HEK293T (cell line): ENCODE measurements around the gene PFAS.

Experiments used
- CTCF ChIA-PET: fragments of 350-600 bp; formaldehyde crosslinking; extraction: SDS; loops from one replicate; lab custom pipeline; 2021; ENCODE audit warnings: antibody characterized with exemption, inconsistent platforms; lab: Yijun Ruan, JAX
- POLR2A ChIA-PET: fragments of 350-600 bp; formaldehyde crosslinking; extraction: SDS; loops from one replicate; lab custom pipeline; 2020; ENCODE audit warnings: antibody characterized with exemption, inconsistent platforms; lab: Yijun Ruan, JAX
- DNase-seq: peaks from one replicate; pipeline ENCODE4 v3.0.0; 2012; ENCODE audit warnings: mixed read lengths; ENCODE audit errors: extremely low spot score
- ARNT ChIP-seq: fragments of 450-650 bp; IDR thresholded peaks from 2 replicates; pipeline ENCODE4 v1.6.1; 2017; ENCODE audit warnings: mild to moderate bottlenecking
- BHLHE40 ChIP-seq: fragments of 450-650 bp; IDR thresholded peaks from 2 replicates; pipeline ENCODE4 v1.6.1; 2016; ENCODE audit warnings: mild to moderate bottlenecking, moderate library complexity, borderline replicate concordance
- CTBP1 ChIP-seq: fragments of 450-650 bp; IDR thresholded peaks from 2 replicates; pipeline ENCODE4 v1.6.1; 2016; ENCODE audit warnings: borderline replicate concordance
- ELF4 ChIP-seq: fragments of 450-650 bp; IDR thresholded peaks from 2 replicates; pipeline ENCODE4 v1.6.1; 2017; ENCODE audit warnings: antibody characterized with exemption
- FOXA1 ChIP-seq: fragments of 450-650 bp; IDR thresholded peaks from 2 replicates; pipeline ENCODE4 v1.6.1; 2016; ENCODE audit warnings: mild to moderate bottlenecking
- FOXK2 ChIP-seq: fragments of 450-650 bp; IDR thresholded peaks from 2 replicates; pipeline ENCODE4 v1.6.1; 2016; ENCODE audit warnings: mild to moderate bottlenecking
- FOXM1 ChIP-seq: fragments of 450-650 bp; IDR thresholded peaks from 2 replicates; pipeline ENCODE4 v1.6.1; 2017; ENCODE audit warnings: mild to moderate bottlenecking, borderline replicate concordance
- HDGF ChIP-seq: fragments of 450-650 bp; IDR thresholded peaks from 2 replicates; pipeline ENCODE4 v1.6.1; 2017; ENCODE audit warnings: antibody characterized with exemption, borderline replicate concordance
- L3MBTL2 ChIP-seq: fragments of 450-650 bp; conservative IDR thresholded peaks from 2 replicates; pipeline ENCODE4 v1.6.1; 2016; ENCODE audit warnings: mild to moderate bottlenecking
- LEF1 ChIP-seq: fragments of 450-650 bp; IDR thresholded peaks from 2 replicates; pipeline ENCODE4 v1.6.1; 2017; ENCODE audit warnings: mild to moderate bottlenecking, borderline replicate concordance
- NFRKB ChIP-seq: fragments of 450-650 bp; IDR thresholded peaks from 2 replicates; pipeline ENCODE4 v1.6.1; 2016; ENCODE audit warnings: mild to moderate bottlenecking, moderate library complexity
- SP1 ChIP-seq: fragments of 450-650 bp; IDR thresholded peaks from 2 replicates; pipeline ENCODE4 v1.6.1; 2017
- SUZ12 ChIP-seq: fragments of 450-650 bp; IDR thresholded peaks from 2 replicates; pipeline ENCODE4 v1.6.1; 2016; ENCODE audit warnings: mild to moderate bottlenecking
- TARDBP ChIP-seq: fragments of 450-650 bp; IDR thresholded peaks from 2 replicates; pipeline ENCODE4 v1.6.1; 2016
- ZNF384 ChIP-seq: fragments of 450-650 bp; IDR thresholded peaks from 2 replicates; pipeline ENCODE4 v1.6.1; 2016
- TF ChIP-seq, protein P1 (sequence below): fragments of 450-650 bp; IDR thresholded peaks from 2 replicates; pipeline ENCODE4 v1.6.1; 2016

The PFAS gene

DNA sequence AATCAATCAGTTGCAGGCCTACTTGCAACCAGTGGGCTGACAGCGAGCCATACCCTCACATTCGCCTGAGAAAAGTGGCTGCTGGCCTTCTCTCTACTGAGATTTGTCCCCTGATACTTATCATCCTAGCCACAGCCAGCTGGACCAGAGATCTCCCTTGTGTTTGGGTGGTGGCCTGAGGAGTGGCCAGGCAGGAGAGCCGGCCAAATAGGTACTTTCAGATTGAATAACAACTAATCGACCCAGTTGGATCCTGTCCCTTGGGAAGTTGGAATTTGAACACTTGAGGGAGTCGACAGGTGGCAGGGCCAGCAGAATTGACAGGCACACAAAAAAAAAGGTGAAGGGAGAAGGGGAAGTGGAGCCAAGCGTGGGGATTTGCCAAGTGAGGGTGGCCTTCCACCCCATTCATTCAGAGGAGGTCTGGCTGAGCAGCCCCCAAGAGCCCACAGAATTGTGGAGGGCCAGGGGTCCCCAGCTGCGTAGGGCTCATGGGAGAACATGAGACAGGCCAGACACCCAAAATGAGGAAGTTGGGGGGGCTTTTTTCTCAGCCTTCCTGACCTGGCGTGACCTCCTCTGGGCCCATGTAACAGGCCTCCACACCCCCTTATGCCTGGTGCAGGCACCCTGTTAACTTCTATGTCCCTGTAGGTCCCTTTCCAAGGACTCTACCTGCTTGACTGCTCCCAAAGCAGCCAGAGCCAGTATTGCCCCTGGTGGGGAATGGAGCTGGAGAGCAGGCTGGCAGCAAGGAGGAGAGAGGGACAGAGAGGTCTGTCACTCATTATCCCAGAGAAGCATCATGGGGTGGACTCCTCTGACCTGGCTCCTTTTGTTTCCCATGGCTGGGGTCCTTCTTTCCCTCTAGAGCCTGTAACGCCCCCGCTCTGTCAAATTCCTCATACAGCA, 36.4 kb downstream of the PFAS start:
- POLR2A ChIA-PET: interaction anchor here (0.8 kb wide), 1 partner anchor 10 kb away, joined by 3 read pairs; the partner anchor contains the start of gene SLC25A35
- CTCF ChIA-PET: no interaction called here
- DNase-seq: no peak
- no peak for TF ChIP-seq L3MBTL2
- no peak for TF ChIP-seq BHLHE40
- no peak for TF ChIP-seq ZNF384
- no peak for TF ChIP-seq FOXM1
- TF ChIP-seq ARNT: no peak
- TF ChIP-seq SP1: no peak

GRCh38 chr17:8287651-8288335, 38.7 kb downstream of the PFAS start:
- ChIA-PET POLR2A (interaction anchor here (1.3 to 1.9 kb wide), 5 partner anchors 16 to 96 kb away, joined by 4 to 11 read pairs (median 7); partner anchors contain the start of gene CTC1), CTCF (interaction anchor here (1.3 kb wide), 1 partner anchor 13 kb away, joined by 4 read pairs; no protein-coding TSS in a partner anchor)
- TF ChIP-seq SUZ12: no peak
- no peak for TF ChIP-seq FOXM1
- TF ChIP-seq ZNF384: no peak
- DNase-seq: no peak

DNA sequence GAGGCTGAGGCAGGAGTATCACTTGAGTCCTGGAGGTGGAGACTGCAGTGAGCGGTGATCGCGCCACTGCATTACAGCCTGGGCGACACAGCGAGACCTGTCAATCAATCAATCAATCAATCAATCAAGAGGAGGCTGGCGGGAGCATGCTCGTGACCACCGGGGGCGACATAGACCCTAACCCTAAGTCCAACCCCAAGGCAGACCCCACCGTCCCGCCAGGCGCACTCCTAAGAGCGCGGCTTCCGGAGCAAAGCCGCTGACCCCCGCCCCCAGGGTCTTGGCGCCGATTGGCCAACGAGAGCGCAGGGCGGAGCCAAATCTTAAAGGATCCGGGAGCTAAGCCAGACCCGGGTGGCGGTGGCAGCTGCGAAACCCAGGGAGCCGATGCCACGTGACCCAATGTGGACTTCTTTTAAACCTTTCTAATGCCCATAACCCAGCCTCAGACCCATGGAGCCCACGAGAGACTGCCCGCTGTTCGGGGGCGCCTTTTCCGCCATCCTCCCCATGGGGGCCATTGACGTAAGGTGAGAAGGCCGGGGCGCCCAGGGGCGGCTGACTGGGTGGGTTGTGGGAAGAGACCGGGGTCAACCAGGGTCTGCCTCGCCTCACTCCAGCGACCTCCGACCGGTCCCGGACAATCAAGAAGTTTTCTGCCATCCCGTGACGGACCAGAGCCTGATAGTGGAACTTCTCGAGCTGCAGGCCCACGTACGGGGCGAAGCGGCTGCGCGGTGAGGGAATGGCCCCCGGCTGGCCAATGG, 39.4 kb downstream of the PFAS start, which contains the start of gene RANGRF:
TSS of gene RANGRF (plus strand) at position 335 of the 767 bp plus-strand sequence. CDS start at position 454, 119 bp downstream.
- TF ChIP-seq FOXA1 (no peak), ELF4 (peak; percentile 16; the same call in 1 of the 2 replicates), L3MBTL2 (peak; percentile 55), ARNT (no peak), FOXM1 (no peak)
- TF ChIP-seq, protein P1, sequence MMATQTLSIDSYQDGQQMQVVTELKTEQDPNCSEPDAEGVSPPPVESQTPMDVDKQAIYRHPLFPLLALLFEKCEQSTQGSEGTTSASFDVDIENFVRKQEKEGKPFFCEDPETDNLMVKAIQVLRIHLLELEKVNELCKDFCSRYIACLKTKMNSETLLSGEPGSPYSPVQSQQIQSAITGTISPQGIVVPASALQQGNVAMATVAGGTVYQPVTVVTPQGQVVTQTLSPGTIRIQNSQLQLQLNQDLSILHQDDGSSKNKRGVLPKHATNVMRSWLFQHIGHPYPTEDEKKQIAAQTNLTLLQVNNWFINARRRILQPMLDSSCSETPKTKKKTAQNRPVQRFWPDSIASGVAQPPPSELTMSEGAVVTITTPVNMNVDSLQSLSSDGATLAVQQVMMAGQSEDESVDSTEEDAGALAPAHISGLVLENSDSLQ: peak; percentile 98
- POLR2A ChIA-PET: interaction anchor here (0.6 to 1.9 kb wide), 12 partner anchors 16 to 827 kb away, joined by 3 to 11 read pairs (median 4); partner anchors contain the start of genes CTC1 and KRABD2
- CTCF ChIA-PET: interaction anchor here (1.3 kb wide), 1 partner anchor 13 kb away, joined by 4 read pairs; no protein-coding TSS in a partner anchor
- peak; percentile 93 for DNase-seq

- DNase-seq: no peak
- POLR2A ChIA-PET: interaction anchor here (0.6 to 1.9 kb wide), 12 partner anchors 15 to 827 kb away, joined by 3 to 11 read pairs (median 4); partner anchors contain the start of genes CTC1 and KRABD2
These were observed 40.0 kb downstream of the PFAS start for GRCh38 chr17:8289103-8289397.

GRCh38 chr17:8290043-8290442, 41.0 kb downstream of the PFAS start:
- no peak for TF ChIP-seq BHLHE40
- no peak for TF ChIP-seq TARDBP
- TF ChIP-seq ELF4: no peak
- no peak for TF ChIP-seq SP1
- TF ChIP-seq FOXK2: no peak
- TF ChIP-seq FOXA1: no peak
- no peak for TF ChIP-seq NFRKB
- TF ChIP-seq HDGF: no peak
- no peak for TF ChIP-seq CTBP1
- no peak for TF ChIP-seq L3MBTL2
- no peak for TF ChIP-seq LEF1
- no peak for DNase-seq
- ChIA-PET CTCF (no interaction called here), POLR2A (interaction anchor here (1.3 kb wide), 1 partner anchor 163 kb away, joined by 3 read pairs; no protein-coding TSS in a partner anchor)

More at GRCh38 chr17:8289103-8289397, 40.0 kb downstream of the PFAS start:
- TF ChIP-seq NFRKB (no peak), LEF1 (no peak), CTBP1 (no peak), BHLHE40 (no peak), ARNT (no peak), SUZ12 (no peak), HDGF (no peak), ZNF384 (no peak), FOXM1 (no peak), ELF4 (no peak), SP1 (no peak), FOXA1 (no peak), TARDBP (no peak), FOXK2 (no peak)
- TF ChIP-seq, protein P1: no peak
- CTCF ChIA-PET: interaction anchor here (1.3 kb wide), 1 partner anchor 12 kb away, joined by 4 read pairs; no protein-coding TSS in a partner anchor
